Spleen (tissue), 7 donors: ENCODE data around the gene TGFBI.

Experiments used
- CTCF ChIP-seq, 11 experiments: fragments of 200-600 bp in 7 of 11; fragments of 450-650 bp in 4 of 11; sonication (generic) in 4 of 11; IDR thresholded peaks in 8 of 11; conservative IDR thresholded peaks in 3 of 11; 1 replicate in 7 of 11; 2 replicates in 4 of 11; pipeline versions ENCODE4 v1.4.0 to v1.8.0; 2016 to 2021; ENCODE audit warnings: antibody characterized with exemption in 11 of 11, inconsistent platforms in 4 of 11, mild to moderate bottlenecking in 1 of 11
- POLR2A ChIP-seq, 3 donors: fragments of 450-650 bp; IDR thresholded peaks; one replicate each; pipeline ENCODE4 v1.5.1; 2017; ENCODE audit warnings: antibody characterized with exemption in 3 of 3, mild to moderate bottlenecking in 1 of 3
- donor health status: DM: no; HTN: no; CAD: no; lungs with moderate emphysema.
- donor health status: DM: no; HTN: no; CAD: no.
- donor health status: DM: no; HTN: no; CAD: no.

- TF ChIP-seq CTCF (IDR thresholded peaks at IDR 0.05 in 8 of 11, conservative IDR thresholded peaks at IDR 0.05 in 3 of 11) (no peak), POLR2A (IDR thresholded peaks at IDR 0.05) (no peak)
Measured at GRCh38 chr5:135988546-135988945, 40.2 kb upstream of the TGFBI start.
